GM21529 (cell line): ENCODE results near the gene EMC8.
"Not testable (repeated sequence)": the region's sequence is repeated elsewhere in the genome, so short reads cannot be mapped to it uniquely, and the experiment has no call there.

Experiments
- ATAC-seq: cut with Tn5 transposase; IDR thresholded peaks from one replicate; pipeline ENCODE4 v1.9.1; 2021; ENCODE audit not compliant: unreplicated experiment

EMC8 gene

GRCh38 chr16:85835227-85835751 lies 35.9 kb upstream of the EMC8 start:
- no peak for ATAC-seq

- no peak for ATAC-seq
Measured at GRCh38 chr16:85834741-85835140, 35.4 kb upstream of the EMC8 start.

GRCh38 chr16:85833219-85833920 lies 34.0 kb upstream of the EMC8 start:
- ATAC-seq: no peak

- no peak for ATAC-seq
Measured at GRCh38 chr16:85832570-85833218, 33.4 kb upstream of the EMC8 start.

- ATAC-seq: no peak
Measured at GRCh38 chr16:85830821-85831220, 31.5 kb upstream of the EMC8 start.

GRCh38 chr16:85829751-85830445 lies 30.6 kb upstream of the EMC8 start:
- ATAC-seq: no peak

- no peak for ATAC-seq
Measured at GRCh38 chr16:85829171-85829719, 29.9 kb upstream of the EMC8 start.

GRCh38 chr16:85828166-85828565 lies 28.8 kb upstream of the EMC8 start:
- ATAC-seq: no peak

GRCh38 chr16:85826686-85827247 lies 27.4 kb upstream of the EMC8 start:
- no peak for ATAC-seq

- no peak for ATAC-seq
Measured at GRCh38 chr16:85825326-85825725, 26.0 kb upstream of the EMC8 start.

- no peak for ATAC-seq
Measured at GRCh38 chr16:85824161-85825135, 25.1 kb upstream of the EMC8 start.

GRCh38 chr16:85823328-85823920 lies 24.1 kb upstream of the EMC8 start:
- no peak for ATAC-seq

GRCh38 chr16:85822145-85822544 lies 22.8 kb upstream of the EMC8 start:
- no peak for ATAC-seq

GRCh38 chr16:85821390-85822135 lies 22.2 kb upstream of the EMC8 start:
- peak; percentile 73 for ATAC-seq

- ATAC-seq: no peak
Measured at GRCh38 chr16:85820604-85821372, 21.4 kb upstream of the EMC8 start.

GRCh38 chr16:85819771-85820170 lies 20.4 kb upstream of the EMC8 start:
- ATAC-seq: no peak

GRCh38 chr16:85819245-85819644 lies 19.9 kb upstream of the EMC8 start:
- ATAC-seq: peak; percentile 64

- not testable (repeated sequence) for ATAC-seq
Measured at GRCh38 chr16:85817195-85817594, 17.9 kb upstream of the EMC8 start.
